K562 (cell line): ENCODE data around the gene ANKRD13C. TPM values are rescaled to one million over a fixed set of nuclear protein-coding genes. Genes with fewer than 3 reads are reported as not detected.

Experiments used
- CCNT2 ChIP-seq: IDR thresholded peaks from 2 replicates; pipeline ENCODE4 v1.6.1; 2011; ENCODE audit warnings: borderline replicate concordance, low read depth, mild to moderate bottlenecking, moderate library complexity, mixed read lengths, low read length; ENCODE audit not compliant: insufficient read length; ENCODE audit errors: extremely low read depth
- HDAC1 ChIP-seq, 2 experiments: fragments of 450-650 bp; IDR thresholded peaks; 2 replicates each; pipeline ENCODE4 v1.6.1; 2016 to 2017; ENCODE audit warnings: inconsistent platforms in 1 of 2, mild to moderate bottlenecking in 1 of 2, moderate library complexity in 1 of 2
- HDAC2 ChIP-seq: fragments of 450-650 bp; IDR thresholded peaks from 2 replicates; pipeline ENCODE4 v1.6.1; 2016; ENCODE audit warnings: mild to moderate bottlenecking
- HMGN3 ChIP-seq: IDR thresholded peaks from 2 replicates; pipeline ENCODE4 v1.6.1; 2011; ENCODE audit warnings: borderline replicate concordance, low read depth, mild to moderate bottlenecking, mixed read lengths, low read length; ENCODE audit not compliant: insufficient read length; ENCODE audit errors: extremely low read depth
- HOXB6 ChIP-seq: fragments of 250-450 bp; sonication (Bioruptor Pico); IDR thresholded peaks from 2 replicates; pipeline ENCODE4 v1.5.1; 2022; ENCODE audit warnings: mild to moderate bottlenecking, borderline replicate concordance
- KDM1A ChIP-seq, 2 experiments: fragments of 450-650 bp; IDR thresholded peaks; 2 replicates each; pipeline ENCODE4 v1.6.1; 2016; ENCODE audit warnings: mild to moderate bottlenecking in 2 of 2
- KLF10 ChIP-seq: fragments of 250-450 bp; sonication (Bioruptor Pico); IDR thresholded peaks from 2 replicates; pipeline ENCODE4 v1.6.1; 2021; ENCODE audit warnings: matching md5 sums
- MYBL2 ChIP-seq, 2 experiments: fragments of 450-650 bp in 1 of 2; sonication (generic) in 1 of 2; formaldehyde crosslinking in 1 of 2; IDR thresholded peaks; 2 replicates each; pipeline versions ENCODE4 v1.6.1 to v1.8.1; 2017 to 2022; ENCODE audit warnings: borderline replicate concordance in 1 of 2, inconsistent platforms in 1 of 2, low read depth in 1 of 2, mild to moderate bottlenecking in 1 of 2, missing genetic modification reagents in 1 of 2, moderate library complexity in 1 of 2
- PURB ChIP-seq: sonication (generic); formaldehyde crosslinking; IDR thresholded peaks from 2 replicates; pipeline ENCODE4 v1.9.0; 2021; ENCODE audit warnings: low read depth, mild to moderate bottlenecking, missing genetic modification reagents
- THRAP3 ChIP-seq: fragments of 450-650 bp; IDR thresholded peaks from 2 replicates; pipeline ENCODE4 v1.6.1; 2016; ENCODE audit warnings: mild to moderate bottlenecking, inconsistent platforms, borderline replicate concordance
- U2AF2 ChIP-seq: fragments of 200-400 bp; formaldehyde crosslinking; optimal IDR thresholded peaks from 2 replicates; pipeline ENCODE3; 2017; ENCODE audit warnings: low read depth, mild to moderate bottlenecking, low read length
- ZNF184 ChIP-seq: sonication (generic); formaldehyde crosslinking; IDR thresholded peaks from 2 replicates; pipeline ENCODE4 v1.5.0; 2020; ENCODE audit warnings: missing genetic modification reagents
- ZNF232 ChIP-seq: sonication (generic); formaldehyde crosslinking; IDR thresholded peaks from 2 replicates; pipeline ENCODE4 v1.8.0; 2022; ENCODE audit warnings: mild to moderate bottlenecking, missing genetic modification reagents
- ZNF408 ChIP-seq: fragments of 250-450 bp; sonication (Bioruptor Pico); IDR thresholded peaks from 2 replicates; pipeline ENCODE4 v1.4.0; 2020; ENCODE audit warnings: low read depth, mild to moderate bottlenecking, moderate library complexity
- ZNF444 ChIP-seq: fragments of 250-450 bp; sonication (Bioruptor Pico); IDR thresholded peaks from 2 replicates; pipeline ENCODE4 v1.4.0; 2020; ENCODE audit warnings: mild to moderate bottlenecking, moderate library complexity
- ZNF785 ChIP-seq: fragments of 250-450 bp; sonication (Bioruptor Pico); IDR thresholded peaks from 2 replicates; pipeline ENCODE4 v1.4.0; 2020; ENCODE audit warnings: mild to moderate bottlenecking
- polyA plus RNA-seq, 8 experiments: library from polyadenylated mRNA; depleted of rRNA in 4 of 8; stranded (reverse) in 5 of 8; unstranded in 3 of 8; fragments of >200 nt; fragmentation: Nextera tagmentation in 2 of 8; fragmentation: Illumina TruSeq in 1 of 8; extraction: Ambion mirVana in 2 of 8; extraction: Trizol in 1 of 8; gene quantifications; 2 replicates each; pipeline versions ENCODE4 v1.2.1 to v1.2.3, GENCODE V29; 2011 to 2014; ENCODE audit warnings: inconsistent platforms in 1 of 8, missing spikeins in 1 of 8
- total RNA-seq, 7 experiments: library from RNA; depleted of rRNA in 6 of 7; stranded (reverse); fragments of >200 nt in 6 of 7; fragmentation: Illumina TruSeq in 2 of 7; extraction: Trizol in 2 of 7; gene quantifications; 2 replicates each; pipeline versions ENCODE4 v1.2.1 to v1.2.3, GENCODE V29; 2011 to 2021; ENCODE audit warnings: low replicate concordance in 1 of 7
- TF ChIP-seq, protein P1 (sequence below): fragments of 450-650 bp; IDR thresholded peaks from 2 replicates; pipeline ENCODE4 v1.7.0; 2016; ENCODE audit warnings: borderline replicate concordance
- TF ChIP-seq, protein P2 (sequence below): sonication (generic); formaldehyde crosslinking; IDR thresholded peaks from 2 replicates; pipeline ENCODE4 v1.8.0; 2022; ENCODE audit warnings: mild to moderate bottlenecking, missing genetic modification reagents
- TF ChIP-seq, protein P3 (sequence below): fragments of 450-650 bp; formaldehyde crosslinking; IDR thresholded peaks from 2 replicates; pipeline ENCODE4 v1.4.0; 2020; ENCODE audit warnings: mild to moderate bottlenecking, moderate library complexity
- TF ChIP-seq, protein P4 (sequence below), 2 experiments: fragments of 250-450 bp in 1 of 2; fragments of 450-650 bp in 1 of 2; sonication (Bioruptor Pico) in 1 of 2; IDR thresholded peaks; 2 replicates each; pipeline versions ENCODE4 v1.6.1 to v1.8.0; 2016 to 2021; ENCODE audit warnings: mild to moderate bottlenecking in 2 of 2, moderate library complexity in 2 of 2, missing compliant biosample characterization in 1 of 2, missing genetic modification characterization in 1 of 2
- TF ChIP-seq, protein P5 (sequence below): fragments of 200-800 bp; sonication (Bioruptor generic); IDR thresholded peaks from 2 replicates; pipeline ENCODE4 v1.6.1; 2017; ENCODE audit warnings: missing genetic modification characterization, missing compliant biosample characterization

The ANKRD13C gene
- total and polyA plus RNA-seq, 9 of the 15 experiments (the other 6 are each of a cell fraction or from before 2014, with no cell fraction given) = 3.4 to 22.8 (median 12.5) TPM

DNA sequence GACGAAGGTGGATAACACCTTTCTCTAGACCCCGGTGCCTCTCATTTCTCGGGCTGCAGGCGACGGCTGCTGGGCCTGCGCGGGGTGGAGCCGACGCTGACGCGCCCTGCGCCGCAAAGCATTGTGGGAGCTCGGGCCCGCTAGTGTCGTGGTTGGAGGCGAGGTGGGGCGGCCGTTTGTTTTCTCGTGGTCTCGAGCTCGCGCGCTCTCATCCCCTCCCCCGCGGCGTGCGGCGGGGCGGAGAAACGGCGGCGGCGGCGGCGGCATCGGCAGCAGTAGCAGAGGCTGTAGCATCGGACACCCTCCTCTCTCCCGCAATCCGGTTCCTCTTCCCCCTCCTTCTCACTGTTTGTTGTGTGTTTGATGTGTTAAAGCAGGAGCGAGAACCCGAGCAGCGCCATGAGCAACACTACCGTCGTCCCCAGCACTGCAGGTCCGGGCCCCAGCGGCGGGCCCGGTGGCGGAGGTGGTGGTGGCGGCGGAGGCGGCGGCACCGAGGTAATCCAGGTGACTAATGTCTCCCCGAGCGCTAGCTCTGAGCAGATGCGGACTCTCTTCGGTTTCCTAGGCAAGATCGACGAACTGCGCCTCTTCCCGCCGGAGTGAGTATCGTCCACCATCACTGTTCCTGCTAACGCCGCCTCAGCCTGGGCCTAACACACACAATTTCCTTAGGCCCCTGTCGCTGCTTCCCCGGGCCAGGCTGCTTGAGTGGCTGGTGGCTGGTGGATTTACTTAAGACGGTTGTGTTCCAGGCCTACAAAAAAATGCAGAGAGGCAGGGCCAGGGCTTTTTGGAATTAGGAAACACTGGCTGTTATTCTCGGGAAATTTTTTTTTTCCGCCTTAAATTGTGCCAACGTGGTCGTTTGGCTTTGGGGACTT lies 133.0 kb downstream of the ANKRD13C start, which contains the start of gene SRSF11 (continued):
- TF ChIP-seq ZNF408 (CRISPR knock-in tag) = no peak
- TF ChIP-seq KDM1A (IDR thresholded peaks at IDR 0.05) = no peak
- no peak for TF ChIP-seq HOXB6 (CRISPR knock-in tag)
- TF ChIP-seq ZNF785 (CRISPR knock-in tag) = no peak
- TF ChIP-seq ZNF232 (CRISPR knock-in tag) = 0 out of 2 replicates have a peak, but pooled peaks have one; percentile 33
- TF ChIP-seq, protein P1, sequence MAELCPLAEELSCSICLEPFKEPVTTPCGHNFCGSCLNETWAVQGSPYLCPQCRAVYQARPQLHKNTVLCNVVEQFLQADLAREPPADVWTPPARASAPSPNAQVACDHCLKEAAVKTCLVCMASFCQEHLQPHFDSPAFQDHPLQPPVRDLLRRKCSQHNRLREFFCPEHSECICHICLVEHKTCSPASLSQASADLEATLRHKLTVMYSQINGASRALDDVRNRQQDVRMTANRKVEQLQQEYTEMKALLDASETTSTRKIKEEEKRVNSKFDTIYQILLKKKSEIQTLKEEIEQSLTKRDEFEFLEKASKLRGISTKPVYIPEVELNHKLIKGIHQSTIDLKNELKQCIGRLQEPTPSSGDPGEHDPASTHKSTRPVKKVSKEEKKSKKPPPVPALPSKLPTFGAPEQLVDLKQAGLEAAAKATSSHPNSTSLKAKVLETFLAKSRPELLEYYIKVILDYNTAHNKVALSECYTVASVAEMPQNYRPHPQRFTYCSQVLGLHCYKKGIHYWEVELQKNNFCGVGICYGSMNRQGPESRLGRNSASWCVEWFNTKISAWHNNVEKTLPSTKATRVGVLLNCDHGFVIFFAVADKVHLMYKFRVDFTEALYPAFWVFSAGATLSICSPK = no peak
- peak; percentile 67 for TF ChIP-seq MYBL2 (IDR thresholded peaks at IDR 0.05; ENCODE audit: low read depth)
- TF ChIP-seq MYBL2 (CRISPR knock-in tag; IDR thresholded peaks at IDR 0.05; ENCODE audit: borderline replicate concordance) = no peak
- TF ChIP-seq, protein P2, sequence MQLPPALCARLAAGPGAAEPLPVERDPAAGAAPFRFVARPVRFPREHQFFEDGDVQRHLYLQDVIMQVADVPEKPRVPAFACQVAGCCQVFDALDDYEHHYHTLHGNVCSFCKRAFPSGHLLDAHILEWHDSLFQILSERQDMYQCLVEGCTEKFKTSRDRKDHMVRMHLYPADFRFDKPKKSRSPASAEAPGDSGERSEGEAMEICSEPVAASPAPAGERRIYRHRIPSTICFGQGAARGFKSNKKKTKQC = no peak; the same call in 1 of the 2 replicates
- TF ChIP-seq CCNT2 = peak; percentile 86
- no peak for TF ChIP-seq HDAC2
- TF ChIP-seq HDAC1 (IDR thresholded peaks at IDR 0.05) = peak in 1 of 2 experiments; percentile 76; a peak in 2 of 4 replicates
- TF ChIP-seq KLF10 = no peak
- TF ChIP-seq THRAP3 = no peak
- TF ChIP-seq ZNF184 (CRISPR knock-in tag) = no peak
- TF ChIP-seq PURB = no peak
- TF ChIP-seq, protein P3, sequence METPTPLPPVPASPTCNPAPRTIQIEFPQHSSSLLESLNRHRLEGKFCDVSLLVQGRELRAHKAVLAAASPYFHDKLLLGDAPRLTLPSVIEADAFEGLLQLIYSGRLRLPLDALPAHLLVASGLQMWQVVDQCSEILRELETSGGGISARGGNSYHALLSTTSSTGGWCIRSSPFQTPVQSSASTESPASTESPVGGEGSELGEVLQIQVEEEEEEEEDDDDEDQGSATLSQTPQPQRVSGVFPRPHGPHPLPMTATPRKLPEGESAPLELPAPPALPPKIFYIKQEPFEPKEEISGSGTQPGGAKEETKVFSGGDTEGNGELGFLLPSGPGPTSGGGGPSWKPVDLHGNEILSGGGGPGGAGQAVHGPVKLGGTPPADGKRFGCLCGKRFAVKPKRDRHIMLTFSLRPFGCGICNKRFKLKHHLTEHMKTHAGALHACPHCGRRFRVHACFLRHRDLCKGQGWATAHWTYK (CRISPR knock-in tag) = no peak; the same call in 1 of the 2 replicates
- no peak for TF ChIP-seq ZNF444 (CRISPR knock-in tag)
- no peak for TF ChIP-seq U2AF2
- peak; percentile 93 for TF ChIP-seq HMGN3
- TF ChIP-seq, protein P4, sequence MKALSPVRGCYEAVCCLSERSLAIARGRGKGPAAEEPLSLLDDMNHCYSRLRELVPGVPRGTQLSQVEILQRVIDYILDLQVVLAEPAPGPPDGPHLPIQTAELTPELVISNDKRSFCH (CRISPR knock-in tag; IDR thresholded peaks at IDR 0.05) = no peak
- TF ChIP-seq, protein P4 (tag; IDR thresholded peaks at IDR 0.05) = no peak
- TF ChIP-seq, protein P5, sequence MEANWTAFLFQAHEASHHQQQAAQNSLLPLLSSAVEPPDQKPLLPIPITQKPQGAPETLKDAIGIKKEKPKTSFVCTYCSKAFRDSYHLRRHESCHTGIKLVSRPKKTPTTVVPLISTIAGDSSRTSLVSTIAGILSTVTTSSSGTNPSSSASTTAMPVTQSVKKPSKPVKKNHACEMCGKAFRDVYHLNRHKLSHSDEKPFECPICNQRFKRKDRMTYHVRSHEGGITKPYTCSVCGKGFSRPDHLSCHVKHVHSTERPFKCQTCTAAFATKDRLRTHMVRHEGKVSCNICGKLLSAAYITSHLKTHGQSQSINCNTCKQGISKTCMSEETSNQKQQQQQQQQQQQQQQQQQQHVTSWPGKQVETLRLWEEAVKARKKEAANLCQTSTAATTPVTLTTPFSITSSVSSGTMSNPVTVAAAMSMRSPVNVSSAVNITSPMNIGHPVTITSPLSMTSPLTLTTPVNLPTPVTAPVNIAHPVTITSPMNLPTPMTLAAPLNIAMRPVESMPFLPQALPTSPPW (CRISPR knock-in tag) = peak; percentile 70
